OCI-LY3 (cell line): ENCODE results near the gene BBX.
A peak's percentile ranks its signal among the peaks of the same experiment; 100 is the strongest.

Experiments used
- H2AFZ ChIP-seq: fragments of 200-600, 300-600 bp; shearing (Covaris generic); 2 replicates; pipeline ENCODE4 v1.6.0; 2014; ENCODE audit warnings: antibody characterized with exemption, low read depth, low read length
- H3K27ac ChIP-seq: fragments of 200-600, 300-600 bp; sonication (generic); 2 replicates; pipeline ENCODE4 v1.5.1; 2014; ENCODE audit warnings: mild to moderate bottlenecking, low read length, moderate library complexity, mixed read lengths
- H3K27me3 ChIP-seq: fragments of 200-600, 300-600 bp; sonication (generic); 2 replicates; pipeline ENCODE4 v1.6.1; 2014; ENCODE audit warnings: low read depth, low read length, mixed read lengths
- H3K36me3 ChIP-seq: fragments of 200-600, 300-600 bp; sonication (generic); replicated peaks from 2 replicates; pipeline ENCODE3; 2014; ENCODE audit warnings: low read depth, low read length, mixed read lengths
- H3K4me1 ChIP-seq: fragments of 300-600, 200-600 bp; sonication (generic); 2 replicates; pipeline ENCODE4 v1.6.1; 2014; ENCODE audit warnings: low read length, mixed read lengths
- H3K4me2 ChIP-seq: fragments of 200-600, 300-600 bp; sonication (generic); 2 replicates; pipeline ENCODE4 v1.6.1; 2014; ENCODE audit warnings: low read length, mixed read lengths
- H3K4me3 ChIP-seq: fragments of 300-600, 200-600 bp; sonication (generic); 2 replicates; pipeline ENCODE4 v1.5.1; 2014; ENCODE audit warnings: antibody characterized with exemption, mild to moderate bottlenecking, low read length, moderate library complexity
- H3K79me2 ChIP-seq: fragments of 300-600, 200-600 bp; shearing (Covaris generic); 2 replicates; pipeline ENCODE4 v1.6.1; 2014; ENCODE audit warnings: mild to moderate bottlenecking, low read length, mixed read lengths
- H3K9ac ChIP-seq: fragments of 300-600, 200-600 bp; shearing (Covaris generic); 2 replicates; pipeline ENCODE4 v1.6.0; 2014; ENCODE audit warnings: mild to moderate bottlenecking, low read length, moderate library complexity
- H3K9me3 ChIP-seq: fragments of 200-600, 300-600 bp; shearing (Covaris generic); 2 replicates; pipeline ENCODE4 v1.6.1; 2014; ENCODE audit warnings: low read length, mixed read lengths; ENCODE audit not compliant: insufficient read depth
- H4K20me1 ChIP-seq: fragments of 200-600, 300-600 bp; sonication (generic); 2 replicates; pipeline ENCODE4 v1.6.1; 2016; ENCODE audit warnings: low read length, mixed read lengths; ENCODE audit not compliant: insufficient read depth
- EZH2phosphoT487 ChIP-seq: fragments of 200-600 bp; shearing (Covaris generic); IDR thresholded peaks from 2 replicates; pipeline ENCODE4 v1.6.1; 2018; ENCODE audit warnings: antibody characterized with exemption, mixed run types, low read depth
- TF ChIP-seq, protein P1 (sequence below): fragments of 200-600, 300-600 bp; sonication (generic); IDR thresholded peaks from 2 replicates; pipeline ENCODE4 v1.5.1; 2014; ENCODE audit warnings: antibody characterized with exemption, low read length, low read depth

The BBX gene

DNA sequence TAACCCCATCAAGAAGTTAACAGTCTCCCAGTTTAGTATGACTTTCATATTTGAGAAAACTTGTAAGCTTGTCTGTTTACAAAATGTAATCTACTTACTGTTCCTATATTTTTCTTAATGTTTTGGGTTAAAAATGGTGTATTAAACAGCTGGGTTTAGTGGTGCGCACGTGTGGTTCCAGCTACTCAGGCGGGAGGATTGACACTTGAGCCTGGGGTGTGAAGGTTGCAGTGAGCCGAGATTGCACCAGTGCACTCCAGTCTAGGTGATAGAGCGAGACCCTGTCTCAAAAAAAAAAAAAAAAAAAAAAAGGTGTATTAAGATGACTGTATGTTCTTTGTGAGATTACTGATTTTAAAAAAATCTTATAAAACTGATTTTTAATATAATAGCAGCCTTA is 69.3 kb downstream of the BBX start:
- no peak overlapping the region for H3K27ac ChIP-seq
- no peaks in the 10 kb centered on the region for H3K27me3 ChIP-seq
- no peak overlapping the region for H3K4me3 ChIP-seq
- no peak overlapping the region for H3K4me2 ChIP-seq
- H3K4me1 ChIP-seq = no peaks in the 10 kb centered on the region
- H4K20me1 ChIP-seq = no peaks in the 10 kb centered on the region
- no peak overlapping the region for H2AFZ ChIP-seq
- no peak for TF ChIP-seq EZH2phosphoT487
- TF ChIP-seq, protein P1, sequence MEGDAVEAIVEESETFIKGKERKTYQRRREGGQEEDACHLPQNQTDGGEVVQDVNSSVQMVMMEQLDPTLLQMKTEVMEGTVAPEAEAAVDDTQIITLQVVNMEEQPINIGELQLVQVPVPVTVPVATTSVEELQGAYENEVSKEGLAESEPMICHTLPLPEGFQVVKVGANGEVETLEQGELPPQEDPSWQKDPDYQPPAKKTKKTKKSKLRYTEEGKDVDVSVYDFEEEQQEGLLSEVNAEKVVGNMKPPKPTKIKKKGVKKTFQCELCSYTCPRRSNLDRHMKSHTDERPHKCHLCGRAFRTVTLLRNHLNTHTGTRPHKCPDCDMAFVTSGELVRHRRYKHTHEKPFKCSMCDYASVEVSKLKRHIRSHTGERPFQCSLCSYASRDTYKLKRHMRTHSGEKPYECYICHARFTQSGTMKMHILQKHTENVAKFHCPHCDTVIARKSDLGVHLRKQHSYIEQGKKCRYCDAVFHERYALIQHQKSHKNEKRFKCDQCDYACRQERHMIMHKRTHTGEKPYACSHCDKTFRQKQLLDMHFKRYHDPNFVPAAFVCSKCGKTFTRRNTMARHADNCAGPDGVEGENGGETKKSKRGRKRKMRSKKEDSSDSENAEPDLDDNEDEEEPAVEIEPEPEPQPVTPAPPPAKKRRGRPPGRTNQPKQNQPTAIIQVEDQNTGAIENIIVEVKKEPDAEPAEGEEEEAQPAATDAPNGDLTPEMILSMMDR = no peak
- no peak overlapping the region for H3K9ac ChIP-seq
- no peaks in the 10 kb centered on the region for H3K79me2 ChIP-seq
- H3K9me3 ChIP-seq = no peaks in the 10 kb centered on the region
- H3K36me3 ChIP-seq = no peaks in the 10 kb centered on the region

DNA sequence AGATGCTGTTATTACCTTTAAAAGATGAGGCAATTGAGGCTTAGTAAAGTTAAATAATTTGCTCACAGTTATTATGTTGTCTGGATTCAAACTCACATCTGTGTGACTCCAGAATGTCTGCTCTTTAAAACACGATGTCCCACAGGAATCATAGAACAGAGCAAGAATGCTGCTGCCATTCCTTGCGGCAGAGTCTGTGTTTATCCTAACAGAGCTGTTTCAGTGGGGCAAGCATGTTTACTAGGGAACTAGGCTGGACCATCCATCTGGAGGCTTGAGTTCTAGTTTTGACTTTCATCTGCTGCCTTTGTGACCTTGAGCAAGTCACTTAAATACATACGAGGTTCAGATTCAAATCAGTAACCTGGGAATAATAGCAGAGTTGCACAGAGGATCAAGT is 72.1 kb downstream of the BBX start:
- no peak overlapping the region for H3K27ac ChIP-seq
- H3K27me3 ChIP-seq = no peaks in the 10 kb centered on the region
- peaks cover 11% of the 10 kb centered on the region for H3K4me1 ChIP-seq
- H3K4me2 ChIP-seq = no peak overlapping the region
- H2AFZ ChIP-seq = no peak overlapping the region
- H3K36me3 ChIP-seq = no peaks in the 10 kb centered on the region
- H3K9ac ChIP-seq = no peak overlapping the region
- H3K9me3 ChIP-seq = no peaks in the 10 kb centered on the region
- no peak overlapping the region for H3K4me3 ChIP-seq
- TF ChIP-seq, protein P1 = no peak
- TF ChIP-seq EZH2phosphoT487 = no peak
- H3K79me2 ChIP-seq = peaks cover 8% of the 10 kb centered on the region
- no peaks in the 10 kb centered on the region for H4K20me1 ChIP-seq

DNA sequence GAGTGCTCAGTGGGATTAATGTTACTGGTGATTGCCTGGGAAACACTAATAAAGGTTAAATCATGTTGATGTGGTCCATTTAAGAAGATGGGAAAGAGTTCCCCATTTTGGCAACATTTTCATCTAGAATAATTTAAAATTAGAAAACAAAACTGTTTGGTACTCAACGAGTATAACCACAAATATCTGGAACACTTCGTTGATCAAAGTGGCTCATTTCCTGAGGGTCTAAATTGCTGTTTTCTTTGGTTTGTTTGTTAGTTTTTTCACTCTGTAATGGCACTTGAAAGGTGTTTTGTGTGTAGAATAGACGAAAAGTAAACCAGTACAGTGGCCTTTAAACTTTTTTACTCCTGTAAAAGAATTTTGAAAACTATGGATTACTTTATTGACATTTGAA is 73.9 kb downstream of the BBX start:
- H3K79me2 ChIP-seq = peaks cover 10% of the 10 kb centered on the region
- no peaks in the 10 kb centered on the region for H3K27me3 ChIP-seq
- peaks cover 2% of the 10 kb centered on the region; the same call in 1 of the 2 replicates for H3K9me3 ChIP-seq
- no peak overlapping the region for H3K4me3 ChIP-seq
- peaks cover 4% of the 10 kb centered on the region for H3K36me3 ChIP-seq
- no peak overlapping the region for H3K4me2 ChIP-seq
- TF ChIP-seq EZH2phosphoT487 = no peak
- TF ChIP-seq, protein P1 = no peak
- H3K9ac ChIP-seq = no peak overlapping the region
- no peak overlapping the region for H3K27ac ChIP-seq
- H3K4me1 ChIP-seq = peaks cover 26% of the 10 kb centered on the region
- no peaks in the 10 kb centered on the region for H4K20me1 ChIP-seq
- H2AFZ ChIP-seq = no peak overlapping the region

DNA sequence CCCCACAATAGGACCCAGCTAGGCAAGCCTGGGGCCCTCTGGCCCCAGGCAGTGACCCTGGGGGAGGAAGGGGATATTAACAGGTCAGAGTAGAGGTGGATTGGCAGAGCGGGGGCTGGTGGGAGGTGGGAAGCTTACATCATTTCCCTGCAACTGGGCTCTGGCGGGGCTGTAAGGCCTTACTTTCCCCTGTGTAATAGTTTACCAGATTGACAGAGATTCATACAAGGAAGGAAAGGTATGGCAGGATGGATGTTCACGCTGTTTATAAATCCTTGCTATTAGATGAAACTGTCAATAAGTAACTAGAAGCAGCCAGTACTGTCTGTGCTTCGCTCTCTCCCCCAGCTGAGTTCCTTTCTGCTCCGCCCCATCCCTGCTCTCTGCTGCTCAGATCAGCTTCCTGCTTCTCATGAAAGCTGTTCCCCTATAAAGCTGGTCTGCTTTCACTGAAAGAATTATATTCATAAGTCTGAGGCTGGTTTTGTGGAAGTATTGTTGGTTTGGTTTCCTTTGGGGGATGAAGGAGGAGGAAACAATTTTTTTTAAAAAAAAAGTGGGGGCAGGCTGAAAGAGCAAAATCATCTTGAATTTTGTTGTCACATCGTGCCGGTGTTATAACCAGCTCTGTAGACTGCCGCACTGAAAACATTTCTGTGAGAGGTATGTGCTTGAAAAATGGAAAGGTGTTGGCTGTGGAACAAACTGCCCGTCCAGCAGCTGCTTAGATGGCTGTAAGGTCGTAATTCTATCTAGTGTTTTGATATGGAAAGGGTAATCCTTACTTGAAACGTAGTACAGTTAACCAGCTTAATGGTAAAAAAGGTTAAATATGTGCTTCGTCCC is 76.4 kb downstream of the BBX start:
- H3K4me2 ChIP-seq = peak overlapping the region; percentile 95
- TF ChIP-seq EZH2phosphoT487 = no peak
- TF ChIP-seq, protein P1 = no peak
- H4K20me1 ChIP-seq = peaks cover 1% of the 10 kb centered on the region; the same call in 1 of the 2 replicates
- peak overlapping the region; percentile 69 for H3K9ac ChIP-seq
- H2AFZ ChIP-seq = peak overlapping the region; percentile 50; the same call in 1 of the 2 replicates
- H3K4me1 ChIP-seq = peaks cover 29% of the 10 kb centered on the region
- H3K9me3 ChIP-seq = peaks cover 7% of the 10 kb centered on the region; the same call in 1 of the 2 replicates
- peak overlapping the region; percentile 17 for H3K27ac ChIP-seq
- H3K36me3 ChIP-seq = peaks cover 10% of the 10 kb centered on the region
- H3K79me2 ChIP-seq = peaks cover 10% of the 10 kb centered on the region
- H3K27me3 ChIP-seq = no peaks in the 10 kb centered on the region
- peak overlapping the region; percentile 80 for H3K4me3 ChIP-seq
